Retinal pigment epithelial cell (primary cell): ENCODE results near the gene DDAH2.

ENCODE experiments used
- DNase-seq: peaks from one replicate; pipeline ENCODE4 v3.0.0-alpha.2; 2010; ENCODE audit warnings: low read depth
- H3K4me3 ChIP-seq: 2 replicates; pipeline ENCODE4 v1.5.1; 2011; ENCODE audit warnings: mild to moderate bottlenecking, low read length, control low read depth, moderate library complexity
- TF ChIP-seq, protein P1 (sequence below): conservative IDR thresholded peaks from 2 replicates; pipeline ENCODE4 v1.5.1; 2011; ENCODE audit warnings: low read depth, low read length, control low read depth, inconsistent platforms

Gene DDAH2

GRCh38 chr6:31687860-31688693 lies 41.0 kb downstream of the DDAH2 start:
- TF ChIP-seq, protein P1, sequence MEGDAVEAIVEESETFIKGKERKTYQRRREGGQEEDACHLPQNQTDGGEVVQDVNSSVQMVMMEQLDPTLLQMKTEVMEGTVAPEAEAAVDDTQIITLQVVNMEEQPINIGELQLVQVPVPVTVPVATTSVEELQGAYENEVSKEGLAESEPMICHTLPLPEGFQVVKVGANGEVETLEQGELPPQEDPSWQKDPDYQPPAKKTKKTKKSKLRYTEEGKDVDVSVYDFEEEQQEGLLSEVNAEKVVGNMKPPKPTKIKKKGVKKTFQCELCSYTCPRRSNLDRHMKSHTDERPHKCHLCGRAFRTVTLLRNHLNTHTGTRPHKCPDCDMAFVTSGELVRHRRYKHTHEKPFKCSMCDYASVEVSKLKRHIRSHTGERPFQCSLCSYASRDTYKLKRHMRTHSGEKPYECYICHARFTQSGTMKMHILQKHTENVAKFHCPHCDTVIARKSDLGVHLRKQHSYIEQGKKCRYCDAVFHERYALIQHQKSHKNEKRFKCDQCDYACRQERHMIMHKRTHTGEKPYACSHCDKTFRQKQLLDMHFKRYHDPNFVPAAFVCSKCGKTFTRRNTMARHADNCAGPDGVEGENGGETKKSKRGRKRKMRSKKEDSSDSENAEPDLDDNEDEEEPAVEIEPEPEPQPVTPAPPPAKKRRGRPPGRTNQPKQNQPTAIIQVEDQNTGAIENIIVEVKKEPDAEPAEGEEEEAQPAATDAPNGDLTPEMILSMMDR = no peak
- no peak for DNase-seq
- no peak overlapping the region for H3K4me3 ChIP-seq

- TF ChIP-seq, protein P1 = no peak
- no peak overlapping the region for H3K4me3 ChIP-seq
- DNase-seq = no peak
These were observed 41.8 kb downstream of the DDAH2 start for GRCh38 chr6:31687321-31687720.

DNA sequence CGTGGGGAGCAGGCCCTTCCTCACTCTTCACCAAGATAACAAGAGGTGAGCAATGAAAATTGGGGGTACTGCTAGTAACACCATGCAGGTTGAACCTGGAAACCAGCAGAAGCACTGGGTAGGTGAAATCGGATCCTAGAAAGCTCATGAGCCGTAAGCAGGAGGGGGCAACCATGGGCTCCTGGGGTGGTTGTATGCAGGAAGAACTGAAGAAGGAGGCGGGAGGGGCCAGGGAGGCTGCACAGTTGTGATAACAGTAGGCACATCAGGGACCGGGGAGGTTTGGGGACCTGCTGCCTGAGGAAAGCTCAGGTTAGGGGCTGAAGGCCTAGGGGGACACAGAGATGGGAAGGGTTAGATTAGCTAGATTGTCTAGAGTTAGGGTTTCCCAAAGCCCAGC lies 42.6 kb downstream of the DDAH2 start:
- no peak for DNase-seq
- no peak overlapping the region for H3K4me3 ChIP-seq
- TF ChIP-seq, protein P1 = no peak

DNA sequence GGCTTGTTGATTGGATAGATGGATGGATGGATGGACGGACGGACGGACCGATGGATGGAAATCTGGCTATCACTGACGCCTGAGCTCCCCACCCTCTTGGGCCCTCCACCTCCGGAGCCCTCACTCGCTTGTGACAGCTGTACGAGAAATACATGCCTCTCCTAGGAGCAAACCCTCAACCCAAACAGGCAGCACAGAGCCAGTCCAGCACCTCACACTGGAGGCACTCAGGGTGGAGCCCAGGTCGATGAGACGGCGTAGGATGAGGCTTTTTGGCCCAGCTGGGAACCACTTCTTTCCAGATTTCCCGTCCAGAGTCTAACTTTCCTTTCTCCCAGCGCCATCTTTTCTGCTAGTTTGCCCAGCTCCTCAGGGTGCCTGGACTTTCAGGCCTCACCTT lies 45.5 kb downstream of the DDAH2 start:
- TF ChIP-seq, protein P1 = no peak
- no peak for DNase-seq
- peak overlapping the region; percentile 59 for H3K4me3 ChIP-seq

- peak overlapping the region; percentile 51 for H3K4me3 ChIP-seq
- TF ChIP-seq, protein P1 = peak; percentile 20
- no peak for DNase-seq
These were observed 47.9 kb downstream of the DDAH2 start for GRCh38 chr6:31681135-31681671.

DNA sequence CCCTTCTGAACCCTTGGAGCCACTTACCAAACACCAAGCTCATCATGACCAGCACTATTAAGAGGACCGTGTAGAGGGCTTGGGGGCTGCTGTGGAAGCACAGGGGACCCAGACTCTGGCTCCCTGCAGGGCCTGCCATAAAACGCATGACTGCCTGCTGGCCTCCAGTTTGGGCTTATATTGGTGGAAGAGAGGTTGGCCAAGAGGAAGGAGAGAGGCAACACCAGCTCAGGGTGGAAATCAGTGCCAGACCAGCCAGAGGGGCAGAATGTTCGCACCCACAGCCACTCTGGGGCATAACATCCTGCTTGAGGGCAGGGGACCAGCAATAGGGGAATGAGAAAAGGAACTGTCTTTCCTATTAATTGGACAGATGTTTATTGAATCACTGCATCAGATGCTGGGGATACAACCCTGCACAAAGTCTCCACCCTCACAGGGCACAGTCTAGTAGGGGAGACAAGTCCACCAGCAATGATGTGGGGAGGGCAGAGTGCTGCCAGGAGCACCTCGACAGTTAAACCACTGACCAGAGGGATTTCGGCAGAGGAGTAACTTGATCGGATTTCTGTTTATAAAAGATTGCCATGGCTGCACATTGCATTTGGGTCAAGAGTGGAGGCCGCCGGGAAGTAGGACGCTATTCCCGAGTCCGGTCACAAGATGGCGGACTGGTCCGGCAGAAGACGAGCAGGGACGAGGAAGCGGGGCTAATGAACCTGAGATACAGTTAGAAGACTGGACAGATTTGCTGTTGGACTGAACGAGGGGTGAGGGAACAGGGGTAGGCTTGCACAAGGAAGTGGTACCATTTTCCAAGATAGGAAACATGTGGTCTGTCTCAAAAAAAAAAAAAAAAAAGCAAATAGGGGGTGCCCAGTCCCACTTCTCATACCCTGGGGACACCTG lies 48.6 kb downstream of the DDAH2 start, which contains the start of gene LY6G5C:
Gene LY6G5C (minus strand): TSS at position 842 of the 909 bp plus-strand sequence. CDS start 694 bp downstream, at position 148.
- peak; percentile 69 for DNase-seq
- TF ChIP-seq, protein P1 = peak; percentile 65
- peak within 1 kb of the TSS; percentile 51 for H3K4me3 ChIP-seq
